Measurements from ENCODE around the gene KIFAP3.

GRCh38 chr1:169878498-169878897 is 196.0 kb downstream of the KIFAP3 start:
- TF ChIP-seq CTCF (IDR thresholded peaks at IDR 0.05) (no peak), POLR2A (IDR thresholded peaks at IDR 0.05) (no peak)

All from adrenal gland (tissue), 5 donors.